Bronchial epithelial cell (primary cell): ENCODE data around the gene CDK11B. TPM values are rescaled to one million over a fixed set of nuclear protein-coding genes. Genes with fewer than 3 reads are reported as not detected.

ENCODE experiments used
- DNase-seq: peaks from one replicate; pipeline ENCODE4 v3.0.0-alpha.2; 2010; ENCODE audit warnings: low read depth
- FAIRE-seq: peaks from 2 replicates; lab custom pipeline; 2011; peaks lifted over from hg19 to GRCh38; lab: Jason Lieb, UNC
- H3K27me3 ChIP-seq: 2 replicates; pipeline ENCODE4 v1.5.1; 2011; ENCODE audit warnings: low read length; ENCODE audit not compliant: control insufficient read depth, insufficient read depth
- H3K36me3 ChIP-seq: 2 replicates; pipeline ENCODE4 v1.5.1; 2011; ENCODE audit warnings: low read length; ENCODE audit not compliant: control insufficient read depth, insufficient read depth
- H3K4me3 ChIP-seq: 2 replicates; pipeline ENCODE4 v1.5.1; 2011; ENCODE audit warnings: mild to moderate bottlenecking, low read depth, low read length, control low read depth
- total RNA-seq: library from RNA; depleted of rRNA; stranded (reverse); fragments of >200 nt; gene quantifications from 2 replicates; pipeline ENCODE4 v1.2.1, GENCODE V29; 2014
- TF ChIP-seq, protein P1 (sequence below): IDR thresholded peaks from 2 replicates; pipeline ENCODE4 v1.5.1; 2011; ENCODE audit warnings: mild to moderate bottlenecking, moderate library complexity, low read length, control low read depth, inconsistent platforms; ENCODE audit not compliant: insufficient read depth, severe bottlenecking

CDK11B gene
- total RNA-seq, 1 donor from 2014 or later, result 5.0 TPM

- Histone ChIP-seq H3K27me3 (no peaks in the 10 kb centered on the region), H3K4me3 (no peak overlapping the region), H3K36me3 (no peaks in the 10 kb centered on the region)
- FAIRE-seq (no peak), DNase-seq (no peak)
- TF ChIP-seq, protein P1, sequence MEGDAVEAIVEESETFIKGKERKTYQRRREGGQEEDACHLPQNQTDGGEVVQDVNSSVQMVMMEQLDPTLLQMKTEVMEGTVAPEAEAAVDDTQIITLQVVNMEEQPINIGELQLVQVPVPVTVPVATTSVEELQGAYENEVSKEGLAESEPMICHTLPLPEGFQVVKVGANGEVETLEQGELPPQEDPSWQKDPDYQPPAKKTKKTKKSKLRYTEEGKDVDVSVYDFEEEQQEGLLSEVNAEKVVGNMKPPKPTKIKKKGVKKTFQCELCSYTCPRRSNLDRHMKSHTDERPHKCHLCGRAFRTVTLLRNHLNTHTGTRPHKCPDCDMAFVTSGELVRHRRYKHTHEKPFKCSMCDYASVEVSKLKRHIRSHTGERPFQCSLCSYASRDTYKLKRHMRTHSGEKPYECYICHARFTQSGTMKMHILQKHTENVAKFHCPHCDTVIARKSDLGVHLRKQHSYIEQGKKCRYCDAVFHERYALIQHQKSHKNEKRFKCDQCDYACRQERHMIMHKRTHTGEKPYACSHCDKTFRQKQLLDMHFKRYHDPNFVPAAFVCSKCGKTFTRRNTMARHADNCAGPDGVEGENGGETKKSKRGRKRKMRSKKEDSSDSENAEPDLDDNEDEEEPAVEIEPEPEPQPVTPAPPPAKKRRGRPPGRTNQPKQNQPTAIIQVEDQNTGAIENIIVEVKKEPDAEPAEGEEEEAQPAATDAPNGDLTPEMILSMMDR, result no peak
Observed at GRCh38 chr1:1604374-1605033, 54.3 kb downstream of the CDK11B start.

GRCh38 chr1:1603671-1604373 lies 55.0 kb downstream of the CDK11B start:
- Histone ChIP-seq H3K27me3 (no peaks in the 10 kb centered on the region), H3K36me3 (no peaks in the 10 kb centered on the region), H3K4me3 (no peak overlapping the region)
- FAIRE-seq, result no peak
- TF ChIP-seq, protein P1, result no peak
- no peak for DNase-seq

DNA sequence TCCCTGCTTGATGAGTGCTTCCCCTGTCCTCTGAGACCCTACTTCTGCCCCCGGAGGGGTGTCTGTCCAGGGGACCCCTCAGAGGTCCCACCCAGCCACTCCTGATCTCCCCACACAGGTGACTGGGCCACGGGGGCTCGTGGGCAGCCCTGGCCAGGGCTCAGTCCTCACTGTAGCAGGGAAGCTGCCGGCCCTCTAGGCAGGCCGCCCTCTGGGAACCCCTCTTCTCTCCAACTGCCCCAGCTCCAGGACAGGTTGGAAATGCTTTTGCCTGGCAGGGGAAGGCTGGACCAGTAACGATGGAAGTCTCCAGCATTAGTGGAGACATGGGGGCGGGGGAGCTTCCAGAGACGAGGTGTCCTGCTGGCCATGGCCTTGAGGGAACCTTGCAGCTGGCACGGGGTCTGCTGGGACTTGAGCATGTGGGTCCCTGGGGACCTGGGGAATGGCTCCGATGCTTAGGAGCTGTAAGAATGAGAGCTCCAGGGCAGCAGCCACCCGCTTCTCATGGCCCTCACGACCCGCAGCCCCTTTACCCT lies 55.8 kb downstream of the CDK11B start:
- FAIRE-seq (no peak), DNase-seq (no peak)
- TF ChIP-seq, protein P1, result no peak
- no peaks in the 10 kb centered on the region for H3K36me3 ChIP-seq
- H3K4me3 ChIP-seq, result no peak overlapping the region
- H3K27me3 ChIP-seq, result no peaks in the 10 kb centered on the region

DNA sequence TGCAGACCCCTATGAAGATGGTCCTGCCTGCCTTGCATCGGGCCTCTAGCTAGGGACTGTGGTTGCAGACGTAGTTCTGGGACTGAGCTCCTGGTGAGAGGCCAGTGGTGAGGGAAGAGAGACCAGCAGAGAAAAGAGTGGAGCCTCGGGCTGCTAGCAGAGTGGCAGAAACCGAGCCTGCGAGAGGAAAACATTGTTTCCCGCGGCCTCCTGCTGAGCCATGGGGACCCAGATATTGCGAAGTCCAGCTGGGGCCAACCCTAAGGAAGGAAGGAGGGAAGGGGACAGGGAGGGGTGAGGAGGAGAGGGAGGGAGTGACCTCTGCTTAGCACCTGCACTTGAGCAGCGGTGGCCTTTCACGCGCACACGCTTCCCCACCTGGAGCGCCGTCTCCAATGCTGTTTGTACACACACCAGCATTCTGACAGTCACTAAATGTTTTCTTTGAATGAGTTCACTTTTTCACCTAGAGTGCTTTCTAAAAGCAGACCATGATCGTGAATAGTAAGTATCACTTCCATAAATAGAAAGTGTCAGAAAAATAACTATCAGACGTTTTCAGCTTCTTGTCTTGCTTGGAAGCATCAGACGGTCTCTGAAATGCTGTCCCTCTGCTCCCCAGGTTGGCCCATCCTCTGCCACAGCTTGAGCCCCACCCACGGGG lies 56.4 kb downstream of the CDK11B start:
- TF ChIP-seq, protein P1, result no peak
- no peak overlapping the region for H3K4me3 ChIP-seq
- no peaks in the 10 kb centered on the region for H3K27me3 ChIP-seq
- no peak for DNase-seq
- no peak for FAIRE-seq
- no peaks in the 10 kb centered on the region for H3K36me3 ChIP-seq

- Histone ChIP-seq H3K4me3 (no peak overlapping the region), H3K36me3 (no peaks in the 10 kb centered on the region), H3K27me3 (peaks cover 3% of the 10 kb centered on the region)
- no peak for FAIRE-seq
- TF ChIP-seq, protein P1, result no peak
- no peak for DNase-seq
Observed at GRCh38 chr1:1601564-1602303, 57.1 kb downstream of the CDK11B start.
